ENCODE results near the gene FN3KRP. TPM values are rescaled to one million over a fixed set of nuclear protein-coding genes. Genes with fewer than 3 reads are reported as not detected.

FN3KRP gene
- total and polyA plus RNA-seq, 2 donors (not counting 3 experiments of a cell fraction or from before 2014, with no cell fraction given): 22.2 to 35.2 TPM

- TF ChIP-seq JUN (IDR thresholded peaks at IDR 0.05; ENCODE audit: borderline replicate concordance, insufficient read depth, insufficient read length, low read depth): no peak
- TF ChIP-seq FOS (IDR thresholded peaks at IDR 0.05; ENCODE audit: borderline replicate concordance, insufficient read depth, low read length): no peak
- no peak for TF ChIP-seq POLR2A (IDR thresholded peaks at IDR 0.05; ENCODE audit: low read depth, low read length)
- no peak for TF ChIP-seq GATA2 (IDR thresholded peaks at IDR 0.05; ENCODE audit: insufficient read depth, insufficient read length, low read depth, low read length)
- no peak for TF ChIP-seq CTCF (IDR thresholded peaks at IDR 0.05; ENCODE audit: extremely low read depth in 1 of 2, insufficient read depth in 1 of 2, low read depth in 1 of 2, low read length in 2 of 2)
- no peak for TF ChIP-seq EZH2 (IDR thresholded peaks at IDR 0.05; ENCODE audit: borderline replicate concordance, low read depth, low read length, severe bottlenecking)
- no peak for TF ChIP-seq MAX (IDR thresholded peaks at IDR 0.05; ENCODE audit: insufficient read depth, insufficient read length)
- no peak for TF ChIP-seq MYC (IDR thresholded peaks at IDR 0.05; ENCODE audit: low read depth, low read length)
- no peak for TF ChIP-seq POLR2AphosphoS5 (IDR thresholded peaks at IDR 0.05; ENCODE audit: insufficient read depth, low read depth, low read length)
- Histone ChIP-seq H3K36me3 (ENCODE audit: control insufficient read depth in 2 of 2, extremely low read depth in 1 of 2, insufficient read depth in 2 of 2, low read length in 2 of 2) (no peaks in the 10 kb centered on the region), H3K4me1 (ENCODE audit: control insufficient read depth, extremely low read depth, insufficient read depth, low read length) (no peaks in the 10 kb centered on the region), H3K79me2 (ENCODE audit: control insufficient read depth, insufficient read depth, low read length) (no peaks in the 10 kb centered on the region), H3K27ac (ENCODE audit: insufficient read depth, low read depth, low read length) (no peak overlapping the region), H3K9me1 (replicated peaks; ENCODE audit: control insufficient read depth, extremely low read depth, insufficient read depth, low read length) (no peaks in the 10 kb centered on the region), H4K20me1 (replicated peaks; ENCODE audit: control insufficient read depth, extremely low read depth, insufficient read depth, low read length) (no peaks in the 10 kb centered on the region), H3K4me2 (ENCODE audit: insufficient read depth, low read length) (no peak overlapping the region), H3K9ac (replicated peaks; ENCODE audit: extremely low read depth, insufficient read depth, low read length) (no peak overlapping the region), H2AFZ (ENCODE audit: low read depth, low read length) (no peak overlapping the region), H3K9me3 (replicated peaks; ENCODE audit: control insufficient read depth, insufficient read depth, low read length) (no peaks in the 10 kb centered on the region), H3K4me3 (replicated peaks in 1 of 3; ENCODE audit: insufficient read depth in 1 of 3, low read depth in 1 of 3, low read length in 3 of 3) (no peak overlapping the region), H3K27me3 (ENCODE audit: control insufficient read depth in 2 of 2, insufficient read depth in 2 of 2, low read length in 2 of 2) (no peaks in the 10 kb centered on the region)
- CTCF ChIA-PET: interaction anchor here (1.5 to 1.8 kb wide), 2 partner anchors 10 to 19 kb away, joined by 3 to 4 read pairs; no protein-coding TSS in a partner anchor
- dilution Hi-C loops (cut with MboI; ENCODE audit: extremely low pct_ligation_motif_present, low sequenced_read_pairs) (no loop called here), intact Hi-C loops (cut with micrococcal nuclease) (no loop called here)
- FAIRE-seq: no peak
- no peak for DNase-seq (ENCODE audit: low read depth, low spot score)
- BruUV-seq (replicated peaks): no TSS peak
- POLR2A ChIA-PET: no interaction called here
Observed at GRCh38 chr17:82687871-82688270, 28.6 kb upstream of the FN3KRP start.

Data from endothelial cell of umbilical vein (primary cell).